ENCODE results near the gene MS4A4E. TPM values are rescaled to one million over a fixed set of nuclear protein-coding genes. Genes with fewer than 3 reads are reported as not detected.

MS4A4E gene
- total RNA-seq = 0.49 TPM

GRCh38 chr11:60242740-60243239, at the start of gene MS4A4E:
Gene MS4A4E, minus strand, starts transcription at chr11:60243137. Its CDS starts 13,082 bp downstream, at chr11:60230055.

GRCh38 chr11:60280412-60280811, 37.5 kb upstream of the MS4A4E start, which contains the start of gene MS4A4A:
Gene MS4A4A, plus strand, starts transcription at chr11:60280666. Its CDS starts 10 bp downstream, at chr11:60280676.

GRCh38 chr11:60182541-60183330, 60.2 kb downstream of the MS4A4E start, which contains the start of gene MS4A6A:
Gene MS4A6A, minus strand, starts transcription at chr11:60183083. Its CDS starts 1,356 bp downstream, at chr11:60181727.

Other genes with a start within 250 kb of the MS4A4E start
- gene OOSP4B, start 226.0 kb downstream of the MS4A4E start, total RNA-seq = not detected
- gene OOSP2, start 202.7 kb downstream of the MS4A4E start, total RNA-seq = not detected
- gene MS4A3, start 186.5 kb downstream of the MS4A4E start, total RNA-seq = 2.3 TPM
- gene MS4A2, start 154.5 kb downstream of the MS4A4E start, total RNA-seq = 1.5 TPM
- gene MS4A6A, start 60.1 kb downstream of the MS4A4E start, total RNA-seq = 16.2 TPM
- 3.6 TPM for gene MS4A4A, start 37.5 kb upstream of the MS4A4E start, total RNA-seq
- gene MS4A6E, start 84.1 kb upstream of the MS4A4E start, total RNA-seq = not detected
- gene MS4A7, start 135.4 kb upstream of the MS4A4E start, total RNA-seq = 8.8 TPM
- not detected for gene MS4A14, start 153.3 kb upstream of the MS4A4E start, total RNA-seq
- gene MS4A5, start 186.4 kb upstream of the MS4A4E start, total RNA-seq = not detected
- 0.93 TPM for gene MS4A1, start 212.7 kb upstream of the MS4A4E start, total RNA-seq
- gene MS4A12, start 249.6 kb upstream of the MS4A4E start, total RNA-seq = not detected